H1 (cell line): ENCODE measurements around the gene AGAP3. TPM values are rescaled to one million over a fixed set of nuclear protein-coding genes. Genes with fewer than 3 reads are reported as not detected.
"Not testable (repeated sequence)": the region's sequence is repeated elsewhere in the genome, so short reads cannot be mapped to it uniquely, and the experiment has no call there.

Source experiments
- CTCF ChIA-PET: fragments of 300-600 bp; sonication (Branson Sonifier 250); formaldehyde crosslinking; loops from one replicate; lab custom pipeline; 2021; ENCODE audit not compliant: partially characterized antibody; lab: Charles Lee
- POLR2A ChIA-PET: fragments of 300-600 bp; sonication (Branson Sonifier 250); formaldehyde crosslinking; loops from one replicate; lab custom pipeline; 2021; ENCODE audit warnings: inconsistent platforms; ENCODE audit not compliant: partially characterized antibody; lab: Charles Lee
- DNase-seq, 2 experiments: peaks; one replicate each; pipeline versions ENCODE4 v3.0.0 to v3.0.0-alpha.2; 2010 to 2022; ENCODE audit warnings: low spot score in 2 of 2, low read depth in 1 of 2, mixed read lengths in 1 of 2
- FAIRE-seq: peaks from 2 replicates; lab custom pipeline; 2011; peaks lifted over from hg19 to GRCh38; lab: Jason Lieb, UNC
- H2AFZ ChIP-seq: 2 replicates; pipeline ENCODE4 v1.8.1; 2012; ENCODE audit warnings: low read length, inconsistent platforms
- H2AK5ac ChIP-seq: 2 replicates; pipeline ENCODE4 v1.6.1; 2013; ENCODE audit warnings: low read depth, low read length
- H2BK120ac ChIP-seq: replicated peaks from 2 replicates; pipeline ENCODE3; 2013; ENCODE audit warnings: low read depth, low read length, inconsistent platforms
- H2BK12ac ChIP-seq: 2 replicates; pipeline ENCODE4 v1.6.1; 2013; ENCODE audit warnings: low read depth, low read length
- H2BK15ac ChIP-seq: 2 replicates; pipeline ENCODE4 v1.6.1; 2013; ENCODE audit warnings: low read length
- H2BK20ac ChIP-seq: 2 replicates; pipeline ENCODE4 v1.6.1; 2013; ENCODE audit warnings: low read length
- H2BK5ac ChIP-seq: 2 replicates; pipeline ENCODE4 v1.6.1; 2013; ENCODE audit warnings: low read depth, low read length
- H3K14ac ChIP-seq: 2 replicates; pipeline ENCODE4 v1.6.1; 2013; ENCODE audit warnings: inconsistent platforms; ENCODE audit not compliant: insufficient read length
- H3K18ac ChIP-seq: 2 replicates; pipeline ENCODE4 v1.6.1; 2013; ENCODE audit warnings: low read length; ENCODE audit errors: extremely low read depth
- H3K23ac ChIP-seq: 2 replicates; pipeline ENCODE4 v1.6.1; 2013; ENCODE audit warnings: inconsistent platforms; ENCODE audit not compliant: insufficient read length
- H3K23me2 ChIP-seq: 2 replicates; pipeline ENCODE4 v1.6.1; 2013; ENCODE audit warnings: low read depth, low read length
- H3K27ac ChIP-seq: 2 replicates; pipeline ENCODE4 v1.6.1; 2011; ENCODE audit warnings: low read depth, low read length, inconsistent platforms
- H3K27me3 ChIP-seq, 4 experiments: replicated peaks in 1 of 4; 1 replicate in 1 of 4; 2 replicates in 3 of 4; pipeline versions ENCODE4 v1.6.1 to v1.8.1; 2011 to 2013; ENCODE audit warnings: low read length in 3 of 4, mild to moderate bottlenecking in 3 of 4, inconsistent platforms in 2 of 4, mixed read lengths in 2 of 4, moderate library complexity in 1 of 4; ENCODE audit not compliant: control insufficient read depth in 3 of 4, insufficient read depth in 3 of 4; ENCODE audit errors: extremely low read depth in 1 of 4
- H3K36me3 ChIP-seq, 4 experiments: 2 replicates each; pipeline versions ENCODE4 v1.6.1 to v1.8.1; 2011 to 2013; ENCODE audit warnings: mild to moderate bottlenecking in 4 of 4, low read length in 3 of 4, moderate library complexity in 2 of 4, control low read depth in 1 of 4, inconsistent platforms in 1 of 4; ENCODE audit not compliant: insufficient read depth in 4 of 4, control insufficient read depth in 2 of 4
- H3K4ac ChIP-seq: replicated peaks from 2 replicates; pipeline ENCODE3; 2013; ENCODE audit warnings: low read length, low read depth, mixed read lengths, inconsistent platforms; ENCODE audit not compliant: insufficient read length
- H3K4me1 ChIP-seq, 4 experiments: replicated peaks in 1 of 4; 1 replicate in 1 of 4; 2 replicates in 3 of 4; pipeline versions ENCODE4 v1.6.1 to v1.8.1; 2011 to 2013; ENCODE audit warnings: low read length in 3 of 4, inconsistent platforms in 2 of 4, mixed read lengths in 1 of 4; ENCODE audit not compliant: insufficient read depth in 4 of 4, control insufficient read depth in 3 of 4
- H3K4me2 ChIP-seq, 2 experiments: 2 replicates each; pipeline versions ENCODE4 v1.6.1 to v1.8.1; 2011 to 2013; ENCODE audit warnings: low read depth in 2 of 2, low read length in 2 of 2, control low read depth in 1 of 2, inconsistent platforms in 1 of 2, mild to moderate bottlenecking in 1 of 2; ENCODE audit not compliant: insufficient read depth in 1 of 2
- H3K4me3 ChIP-seq, 4 experiments: fragments of 200-600, 300-600 bp in 1 of 4; sonication (generic), shearing (Covaris generic), sonication (Bioruptor Twin) in 1 of 4; 2 replicates each; pipeline versions ENCODE4 v1.5.1 to v1.8.1; 2011 to 2016; ENCODE audit warnings: low read length in 4 of 4, low read depth in 3 of 4, control low read depth in 2 of 4, inconsistent platforms in 2 of 4, mild to moderate bottlenecking in 2 of 4, mixed read lengths in 1 of 4, moderate library complexity in 1 of 4; ENCODE audit not compliant: insufficient read depth in 2 of 4; ENCODE audit errors: extremely low read depth in 1 of 4
- H3K56ac ChIP-seq: replicated peaks from 2 replicates; pipeline ENCODE3; 2013; ENCODE audit warnings: low read depth, mild to moderate bottlenecking, mixed read lengths, low read length, inconsistent platforms; ENCODE audit not compliant: insufficient read length
- H3K79me1 ChIP-seq: 2 replicates; pipeline ENCODE4 v1.6.1; 2013; ENCODE audit warnings: low read depth, low read length, control low read depth
- H3K79me2 ChIP-seq, 2 experiments: 2 replicates each; pipeline versions ENCODE4 v1.6.1 to v1.8.1; 2012 to 2013; ENCODE audit warnings: low read length in 2 of 2, mild to moderate bottlenecking in 2 of 2, inconsistent platforms in 1 of 2; ENCODE audit not compliant: insufficient read depth in 2 of 2, control insufficient read depth in 1 of 2
- H3K9ac ChIP-seq, 4 experiments: replicated peaks in 1 of 4; 1 replicate in 1 of 4; 2 replicates in 3 of 4; pipeline versions ENCODE4 v1.6.1 to v1.8.1; 2011 to 2013; ENCODE audit warnings: low read depth in 3 of 4, low read length in 3 of 4, control low read depth in 2 of 4, mild to moderate bottlenecking in 2 of 4, moderate library complexity in 2 of 4, inconsistent platforms in 1 of 4; ENCODE audit errors: extremely low read depth in 1 of 4
- H3K9me3 ChIP-seq, 2 experiments: 2 replicates each; pipeline versions ENCODE4 v1.6.1 to v1.8.1; 2012 to 2013; ENCODE audit warnings: mild to moderate bottlenecking in 2 of 2, moderate library complexity in 2 of 2, control low read depth in 1 of 2, inconsistent platforms in 1 of 2, low read depth in 1 of 2, low read length in 1 of 2, mixed read lengths in 1 of 2; ENCODE audit not compliant: insufficient read depth in 2 of 2
- H4K20me1 ChIP-seq, 2 experiments: replicated peaks in 1 of 2; 2 replicates each; pipeline versions ENCODE3 to v1.8.1; 2011 to 2013; ENCODE audit warnings: inconsistent platforms in 2 of 2, low read length in 2 of 2, mild to moderate bottlenecking in 1 of 2; ENCODE audit not compliant: insufficient read depth in 2 of 2, control insufficient read depth in 1 of 2
- H4K5ac ChIP-seq: 2 replicates; pipeline ENCODE4 v1.6.1; 2013; ENCODE audit warnings: low read length, low read depth, mixed read lengths, inconsistent platforms; ENCODE audit not compliant: insufficient read length
- H4K8ac ChIP-seq: 2 replicates; pipeline ENCODE4 v1.8.0; 2013; ENCODE audit warnings: mild to moderate bottlenecking, moderate library complexity, low read length, inconsistent platforms; ENCODE audit not compliant: insufficient read depth; ENCODE audit errors: extremely low read depth
- H4K91ac ChIP-seq: replicated peaks from 2 replicates; pipeline ENCODE3; 2013; ENCODE audit warnings: low read length, mixed read lengths, inconsistent platforms; ENCODE audit not compliant: insufficient read length
- GTF2F1 ChIP-seq: IDR thresholded peaks from 2 replicates; pipeline ENCODE4 v1.6.1; 2012; ENCODE audit warnings: low read depth, low read length, improper control_type of control experiment, borderline replicate concordance
- KDM4A ChIP-seq: IDR thresholded peaks from one replicate; pipeline ENCODE4 v1.7.1; 2012; ENCODE audit warnings: low read depth, mild to moderate bottlenecking, moderate library complexity, low read length, inconsistent platforms; ENCODE audit not compliant: severe bottlenecking
- RBBP5 ChIP-seq: IDR thresholded peaks from 2 replicates; pipeline ENCODE4 v1.7.1; 2012; ENCODE audit warnings: low read depth, mild to moderate bottlenecking, inconsistent platforms, low read length, moderate library complexity, borderline replicate concordance
- SIX5 ChIP-seq: IDR thresholded peaks from 2 replicates; pipeline ENCODE4 v1.6.1; 2011; ENCODE audit warnings: mild to moderate bottlenecking, low read depth, low read length
- SP4 ChIP-seq: IDR thresholded peaks from 2 replicates; pipeline ENCODE4 v1.6.1; 2012; ENCODE audit warnings: low read length, inconsistent platforms
- TEAD4 ChIP-seq: IDR thresholded peaks from 2 replicates; pipeline ENCODE4 v1.6.1; 2012; ENCODE audit warnings: low read depth, low read length, inconsistent platforms, mixed read lengths
- ZNF274 ChIP-seq: IDR thresholded peaks from 2 replicates; pipeline ENCODE4 v1.7.0; 2012; ENCODE audit warnings: low read length, borderline replicate concordance; ENCODE audit errors: extremely low read depth
- WGBS, 2 experiments: shearing (Covaris generic) in 1 of 2; methylation state at CpG; one replicate each; pipeline versions ENCODE4 v1.1.6 to v1.1.7; 2013 to 2015; ENCODE audit warnings: low lambda C conversion rate in 2 of 2, mixed read lengths in 2 of 2, inconsistent platforms in 1 of 2, low coverage in 1 of 2, missing lambda C conversion rate in 1 of 2; ENCODE audit not compliant: insufficient replicate concordance in 2 of 2, insufficient coverage in 1 of 2, insufficient read length in 1 of 2; ENCODE audit errors: extremely low coverage in 1 of 2, missing lambda C conversion rate in 1 of 2; 5-methylcytosine and 5-hydroxymethylcytosine counted together
- polyA plus RNA-seq, 7 experiments: library from polyadenylated mRNA; depleted of rRNA in 3 of 7; stranded (reverse) in 5 of 7; unstranded in 2 of 7; fragments of >200 nt in 5 of 7; fragments of 200-250 nt in 2 of 7; gene quantifications; 1 replicate in 5 of 7; 2 replicates in 1 of 7; 4 replicates in 1 of 7; pipeline versions ENCODE4 v1.2.1 to v1.2.3, GENCODE V29; 2011 to 2013; ENCODE audit warnings: missing spikeins in 2 of 7, mixed read lengths in 2 of 7
- total RNA-seq: library from RNA; stranded (reverse); fragmentation: NEBNext Ultra II Directional; extraction: Animal tissue kit (Norgen Biotek cat#: 25700); gene quantifications from 2 replicates; pipeline ENCODE4 v1.2.1, GENCODE V29; 2021

The AGAP3 gene
- total and polyA plus RNA-seq, 2 of the 8 experiments (the other 6 are each of a cell fraction or from before 2014, with no cell fraction given) = 66.4 to 120 TPM

DNA sequence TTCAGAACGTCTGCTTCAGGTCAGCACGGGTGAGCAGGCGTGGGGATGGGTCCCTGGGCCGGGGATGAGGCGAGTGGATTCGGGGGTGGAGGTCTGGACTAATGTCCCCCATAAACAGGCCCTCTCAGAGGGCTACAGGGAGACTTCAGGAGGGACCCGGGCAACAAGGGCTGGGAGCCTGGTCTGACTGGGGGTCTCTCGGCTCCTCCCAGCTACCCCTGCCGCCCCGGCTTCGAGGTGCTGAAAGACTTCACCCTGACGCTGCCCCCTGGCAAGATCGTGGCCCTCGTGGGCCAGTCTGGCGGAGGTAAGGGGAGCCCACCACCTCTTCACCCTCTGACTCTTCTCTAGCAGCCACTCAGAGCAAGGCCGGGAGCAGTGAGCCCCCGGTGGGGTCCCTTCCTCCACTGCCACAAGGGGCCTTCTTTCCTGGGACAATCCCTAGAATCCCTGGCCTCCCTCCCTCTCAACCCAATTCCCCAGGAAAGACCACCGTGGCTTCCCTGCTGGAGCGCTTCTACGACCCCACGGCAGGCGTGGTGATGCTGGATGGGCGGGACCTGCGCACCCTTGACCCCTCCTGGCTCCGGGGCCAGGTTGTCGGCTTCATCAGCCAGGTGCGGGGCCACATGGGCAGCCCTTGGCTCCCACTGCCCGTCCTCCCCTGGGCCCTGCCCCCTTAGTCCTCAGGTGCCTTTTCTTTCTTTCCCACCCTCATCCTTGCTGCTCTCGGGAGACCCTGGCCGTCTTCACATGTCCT lies 45.5 kb upstream of the AGAP3 start (continued):
- TF ChIP-seq GTF2F1 (no peak), SIX5 (no peak), ZNF274 (no peak), TEAD4 (no peak), SP4 (no peak), KDM4A (no peak), RBBP5 (no peak)
- TF ChIP-seq, all 59 proteins: peak for 0

DNA sequence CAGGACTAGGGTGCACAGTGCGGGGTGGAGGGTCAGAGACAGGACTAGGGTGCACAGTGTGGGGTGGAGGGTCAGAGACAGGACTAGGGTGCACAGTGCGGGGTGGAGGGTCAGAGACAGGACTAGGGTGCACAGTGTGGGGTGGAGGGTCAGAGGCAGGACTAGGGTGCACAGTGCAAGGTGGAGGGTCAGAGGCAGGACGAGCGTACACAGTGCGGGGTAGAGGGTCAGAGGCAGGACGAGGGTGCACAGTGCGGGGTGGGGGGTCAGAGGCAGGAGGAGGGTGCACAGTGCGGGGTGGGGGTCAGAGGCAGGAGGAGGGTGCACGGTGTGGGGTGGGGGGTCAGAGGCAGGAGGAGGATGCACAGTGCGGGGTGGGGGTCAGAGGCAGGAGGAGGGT lies 42.8 kb upstream of the AGAP3 start:
- WGBS, 2 experiments = 83% methylated on average over 7 of the region's 10 CpGs; no CpG with 5 or more reads in 1 of the 2 experiments
- FAIRE-seq = not testable (repeated sequence)

More for the DNA sequence above, 42.8 kb upstream of the AGAP3 start:
- H3K23ac ChIP-seq, H3K36me3 ChIP-seq, CTCF ChIA-PET, H3K79me1 ChIP-seq, H3K4ac ChIP-seq, H2AFZ ChIP-seq, H3K4me3 ChIP-seq, H4K20me1 ChIP-seq, H2BK20ac ChIP-seq, H3K14ac ChIP-seq, H3K9ac ChIP-seq, H3K18ac ChIP-seq, H3K4me1 ChIP-seq, H2BK120ac ChIP-seq, H3K79me2 ChIP-seq, H3K23me2 ChIP-seq, H2BK5ac ChIP-seq, H3K27me3 ChIP-seq, H3K27ac ChIP-seq, H3K9me3 ChIP-seq, H4K8ac ChIP-seq, H2AK5ac ChIP-seq, H3K4me2 ChIP-seq, H3K56ac ChIP-seq, H4K5ac ChIP-seq, DNase-seq, H2BK15ac ChIP-seq, H2BK12ac ChIP-seq, H4K91ac ChIP-seq: not testable (repeated sequence)
- POLR2A ChIA-PET = interaction anchor here (1.2 kb wide), 1 partner anchor 29 kb away, joined by 3 read pairs; no protein-coding TSS in a partner anchor
